Psoas muscle (tissue), 8 donors: ENCODE data around the gene SPECC1. TPM values are rescaled to one million over a fixed set of nuclear protein-coding genes. Genes with fewer than 3 reads are reported as not detected.

Source experiments
- ATAC-seq, 4 donors: fragments of 200-7000 bp; cut with Tn5 transposase; one replicate each; pipeline ENCODE4 v1.9.1; 2020; ENCODE audit warnings: moderate library complexity in 3 of 4, mild to moderate bottlenecking in 2 of 4
- DNase-seq, 2 donors: peaks; one replicate each; pipeline ENCODE4 v3.0.0-alpha.2; 2020
- H3K27ac ChIP-seq: fragments of 200-600 bp; one replicate; pipeline ENCODE4 v1.8.0; 2022
- H3K27me3 ChIP-seq, 3 donors: fragments of 200-600 bp in 1 of 3; one replicate each; pipeline versions ENCODE4 v1.6.1 to v1.8.0; 2013 to 2022; ENCODE audit warnings: low read length in 2 of 3, mild to moderate bottlenecking in 2 of 3, moderate library complexity in 1 of 3; ENCODE audit not compliant: insufficient read depth in 3 of 3
- H3K36me3 ChIP-seq, 2 donors: fragments of 200-600 bp in 1 of 2; one replicate each; pipeline versions ENCODE4 v1.6.1 to v1.8.0; 2013 to 2022; ENCODE audit warnings: low read depth in 1 of 2, mild to moderate bottlenecking in 1 of 2, moderate library complexity in 1 of 2; ENCODE audit not compliant: insufficient read depth in 1 of 2
- H3K4me1 ChIP-seq: fragments of 200-600 bp; one replicate; pipeline ENCODE4 v1.8.0; 2022
- H3K4me3 ChIP-seq: fragments of 200-600 bp; one replicate; pipeline ENCODE4 v1.8.0; 2022; ENCODE audit warnings: mild to moderate bottlenecking
- H3K9me3 ChIP-seq: fragments of 200-600 bp; one replicate; pipeline ENCODE4 v1.8.0; 2022
- CTCF ChIP-seq: fragments of 200-600 bp; IDR thresholded peaks from one replicate; pipeline ENCODE4 v1.8.0; 2022; ENCODE audit warnings: antibody characterized with exemption
- WGBS, 3 donors: extraction: QIAGEN DNeasy Blood & Tissue Kit; methylation state at CpG; one replicate each; pipeline versions ENCODE4 v1.1.6 to v1.1.7; 2013; 5-methylcytosine and 5-hydroxymethylcytosine counted together
- intact Hi-C, 2 donors: fragments of 100-400 bp; cut with DNase I; formaldehyde crosslinking; loops; one replicate each; pipeline versions ENCODE4 v1.11.0 to v1.14.2; 2022
- polyA plus RNA-seq, 3 donors: library from polyadenylated mRNA; stranded (reverse); fragments of 200-250 nt; gene quantifications; one replicate each; pipeline ENCODE4 v1.2.3, GENCODE V29; 2013
- total RNA-seq, 4 donors: library from RNA; stranded (reverse); fragmentation: NEBNext Ultra II Directional in 2 of 4; extraction: Animal tissue kit (Norgen Biotek cat#: 25700) in 2 of 4; gene quantifications; one replicate each; pipeline versions ENCODE4 v1.2.1 to v1.2.4, GENCODE V29; 2021 to 2023
- donor health status: healthy with polysubstance abuse.
- donor health status: DM: no; HTN: no; CAD: no; lungs with moderate emphysema.
- donor health status: Bipolar disorder and iron deficiency.
- donor health status: healthy.
- donor health status: DM: yes; HTN: yes; CAD: no.
- donor health status: DM: no; HTN: no; CAD: no.
- donor health status: DM: no; HTN: no; CAD: no.
- donor health status: DM: yes; HTN: yes; CAD: no.

The SPECC1 gene
- total and polyA plus RNA-seq, 7 donors, result 2.0 to 11.3 (median 4.7) TPM

GRCh38 chr17:20197272-20197926, 188.2 kb downstream of the SPECC1 start:
- Histone ChIP-seq H3K4me3 (no peak overlapping the region), H3K4me1 (no peaks in the 10 kb centered on the region), H3K27ac (no peak overlapping the region), H3K9me3 (no peaks in the 10 kb centered on the region), H3K36me3 (no peaks in the 10 kb centered on the region), H3K27me3 (peaks cover 0 to 2% (median 0%) of the 10 kb centered on the region in 3 donors)
- DNase-seq (no peak), ATAC-seq (no peak)
- no peak for TF ChIP-seq CTCF
- 86 to 90% (median 89%) methylated on average over 5 of the region's 5 CpGs for WGBS, 3 donors
- intact Hi-C loops, result no loop called here

GRCh38 chr17:20200016-20200795, 191.0 kb downstream of the SPECC1 start:
- 66 to 76% (median 72%) methylated on average over 5 of the region's 5 CpGs for WGBS, 3 donors
- no peak for TF ChIP-seq CTCF

GRCh38 chr17:20200865-20201458, 191.8 kb downstream of the SPECC1 start:
- ATAC-seq, result no peak
- Histone ChIP-seq H3K4me3 (no peak overlapping the region), H3K9me3 (no peaks in the 10 kb centered on the region), H3K4me1 (no peaks in the 10 kb centered on the region), H3K36me3 (no peaks in the 10 kb centered on the region), H3K27ac (no peak overlapping the region), H3K27me3 (peaks cover 0 to 2% (median 0%) of the 10 kb centered on the region in 3 donors)
- DNase-seq, result no peak
- intact Hi-C loops, result no loop called here
- WGBS, 3 donors, result 82 to 87% (median 85%) methylated on average over 10 of the region's 10 CpGs
- no peak for TF ChIP-seq CTCF

More at GRCh38 chr17:20200016-20200795, 191.0 kb downstream of the SPECC1 start:
- intact Hi-C loops, result no loop called here
- no peak for DNase-seq
- Histone ChIP-seq H3K4me3 (no peak overlapping the region), H3K9me3 (no peaks in the 10 kb centered on the region), H3K36me3 (no peaks in the 10 kb centered on the region), H3K4me1 (no peaks in the 10 kb centered on the region), H3K27me3 (peaks cover 0 to 2% (median 0%) of the 10 kb centered on the region in 3 donors), H3K27ac (no peak overlapping the region)
- no peak for ATAC-seq

GRCh38 chr17:20202141-20202621, 193.0 kb downstream of the SPECC1 start:
- Histone ChIP-seq H3K4me1 (no peaks in the 10 kb centered on the region), H3K27ac (no peak overlapping the region), H3K27me3 (peaks cover 0 to 2% (median 0%) of the 10 kb centered on the region in 3 donors), H3K9me3 (no peaks in the 10 kb centered on the region), H3K4me3 (no peak overlapping the region), H3K36me3 (no peaks in the 10 kb centered on the region)
- DNase-seq, result no peak
- intact Hi-C loops, result no loop called here
- 72 to 77% (median 74%) methylated on average over 3 of the region's 3 CpGs for WGBS, 3 donors
- ATAC-seq, result no peak
- no peak for TF ChIP-seq CTCF
